Measurements from ENCODE around the gene TTC19.

- TF ChIP-seq CTCF (IDR thresholded peaks at IDR 0.05 in 4 of 5, conservative IDR thresholded peaks at IDR 0.05 in 1 of 5): no peak
- TF ChIP-seq POLR2A (IDR thresholded peaks at IDR 0.05): no peak
Observed at GRCh38 chr17:16036261-16036660, 36.6 kb downstream of the TTC19 start.

All from gastrocnemius medialis (tissue), 4 donors.